KBM-7 (cell line): ENCODE results near the gene CADM1.
"Not testable (repeated sequence)": the region's sequence is repeated elsewhere in the genome, so short reads cannot be mapped to it uniquely, and the experiment has no call there.

Experiments
- DNase-seq: peaks from one replicate; pipeline ENCODE4 v3.0.0-alpha.2; 2015
- in situ Hi-C: fragments of 300-500 bp; cut with MboI; formaldehyde crosslinking; loops from 2 replicates; pipeline ENCODE4 v1.14.3; 2020; ENCODE audit warnings: low sequenced_read_pairs, low pct_unique_long_range_greater_than_20kb, mixed read lengths

The CADM1 gene

GRCh38 chr11:115489466-115489865 is 14.7 kb downstream of the CADM1 start:
- no peak for DNase-seq
- in situ Hi-C loops = no loop called here

- DNase-seq = no peak
- in situ Hi-C loops = no loop called here
These were observed 15.3 kb downstream of the CADM1 start for GRCh38 chr11:115488945-115489344.

- in situ Hi-C loops = no loop called here
- DNase-seq = no peak
These were observed 22.7 kb downstream of the CADM1 start for GRCh38 chr11:115481528-115481927.

DNA sequence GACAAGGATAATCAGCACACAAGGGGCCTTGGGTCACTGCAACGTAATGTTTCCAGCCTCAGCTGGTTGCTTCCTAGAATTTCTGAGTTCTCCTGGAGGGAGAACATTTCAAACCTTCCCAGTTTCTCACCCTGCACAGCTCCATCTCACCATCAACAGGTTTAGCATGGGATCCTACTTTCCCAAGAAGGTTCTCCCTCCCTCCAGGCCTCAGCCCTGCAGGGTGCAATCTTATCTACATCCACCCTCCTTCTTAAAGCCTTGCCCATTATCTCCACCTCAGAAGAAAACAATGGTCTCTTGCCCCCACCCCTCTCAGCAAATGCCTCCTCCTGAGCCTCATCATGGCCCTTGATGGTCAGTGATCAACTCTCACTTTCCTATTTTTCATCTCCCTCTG is 23.6 kb downstream of the CADM1 start:
- in situ Hi-C loops = no loop called here

GRCh38 chr11:115477410-115477809 is 26.8 kb downstream of the CADM1 start:
- DNase-seq = no peak

More for the DNA sequence above, 23.6 kb downstream of the CADM1 start:
- no peak for DNase-seq

GRCh38 chr11:115476463-115477286 is 27.5 kb downstream of the CADM1 start:
- in situ Hi-C loops = no loop called here
- no peak for DNase-seq

More at GRCh38 chr11:115477410-115477809, 26.8 kb downstream of the CADM1 start:
- in situ Hi-C loops = no loop called here

DNA sequence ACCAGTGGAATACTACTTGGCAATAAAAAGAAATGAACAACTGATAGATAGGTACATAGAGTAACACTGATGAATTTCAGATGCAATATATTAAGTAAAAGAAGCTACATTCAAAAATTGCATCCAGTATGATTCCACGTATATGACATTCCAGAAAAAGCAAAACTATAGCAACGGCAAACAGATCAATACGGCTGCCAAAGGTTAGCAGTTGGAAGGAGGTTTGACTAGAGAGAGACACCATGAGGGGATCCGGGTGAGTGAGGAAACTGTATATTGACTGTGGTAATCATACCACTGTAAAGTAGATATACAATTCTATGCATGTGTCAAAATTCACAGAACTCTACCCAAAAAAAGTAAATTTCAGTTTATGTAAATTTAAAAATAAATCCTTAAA is 28.7 kb downstream of the CADM1 start:
- in situ Hi-C loops = no loop called here
- DNase-seq = no peak

DNA sequence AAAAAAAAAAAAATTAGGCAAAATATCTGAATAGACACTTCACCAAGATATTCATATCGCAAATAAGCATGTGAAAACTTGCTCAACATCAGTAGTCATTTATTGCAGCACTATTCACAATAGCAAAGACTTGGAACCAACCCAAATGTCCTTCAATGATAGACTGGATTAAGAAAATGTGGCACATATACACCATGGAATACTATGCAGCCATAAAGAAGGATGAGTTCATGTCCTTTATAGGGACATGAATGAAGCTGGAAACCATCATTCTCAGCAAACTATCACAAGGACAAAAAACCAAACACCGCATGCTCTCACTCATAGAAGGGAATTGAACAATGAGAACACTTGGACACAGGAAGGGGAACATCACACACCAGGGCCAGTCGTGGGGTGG is 29.9 kb downstream of the CADM1 start:
- in situ Hi-C loops = not testable (repeated sequence)

DNA sequence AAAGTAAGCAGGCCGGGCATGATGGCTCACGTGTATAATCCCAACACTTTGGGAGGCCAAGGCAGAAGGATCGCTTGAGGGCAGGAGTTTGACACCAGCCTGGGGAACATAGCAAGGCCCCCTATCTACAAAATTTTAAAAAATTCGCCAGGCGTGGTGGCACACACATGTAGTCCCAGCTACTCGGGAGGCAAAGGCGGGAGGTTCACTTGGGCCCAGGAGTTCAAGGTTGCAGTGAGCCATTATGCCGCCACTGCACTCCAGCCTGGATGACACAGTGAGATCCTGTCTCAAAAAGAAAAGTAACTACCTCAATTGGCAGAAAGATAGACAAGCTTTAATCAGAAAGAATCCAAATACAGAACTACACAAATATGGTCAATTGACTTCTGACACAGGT is 31.0 kb downstream of the CADM1 start:
- in situ Hi-C loops = no loop called here
- DNase-seq = no peak

More for the DNA sequence above, 29.9 kb downstream of the CADM1 start:
- not testable (repeated sequence) for DNase-seq

- in situ Hi-C loops = no loop called here
- no peak for DNase-seq
These were observed 32.8 kb downstream of the CADM1 start for GRCh38 chr11:115471367-115471766.

DNA sequence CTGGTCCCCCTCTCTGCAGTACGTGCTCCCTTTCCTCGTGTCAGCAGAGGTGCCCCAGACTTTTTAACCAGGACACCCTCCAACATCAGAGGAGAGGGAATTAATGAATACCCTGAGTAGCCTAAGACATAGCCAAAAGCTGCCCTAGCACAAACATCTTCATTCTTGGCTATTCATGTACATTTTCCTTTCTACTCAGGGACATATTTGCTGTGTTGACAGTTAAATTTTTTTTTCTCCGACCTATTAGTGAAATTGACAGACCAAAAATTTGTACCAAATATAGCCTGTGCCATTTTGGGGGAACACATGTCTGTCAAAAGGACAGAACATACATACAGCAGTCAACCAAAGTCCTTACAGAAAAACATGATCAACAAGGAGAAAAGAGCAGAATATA is 33.3 kb downstream of the CADM1 start:
- in situ Hi-C loops = no loop called here
- DNase-seq = no peak

- no peak for DNase-seq
- in situ Hi-C loops = no loop called here
These were observed 34.9 kb downstream of the CADM1 start for GRCh38 chr11:115469361-115469760.

DNA sequence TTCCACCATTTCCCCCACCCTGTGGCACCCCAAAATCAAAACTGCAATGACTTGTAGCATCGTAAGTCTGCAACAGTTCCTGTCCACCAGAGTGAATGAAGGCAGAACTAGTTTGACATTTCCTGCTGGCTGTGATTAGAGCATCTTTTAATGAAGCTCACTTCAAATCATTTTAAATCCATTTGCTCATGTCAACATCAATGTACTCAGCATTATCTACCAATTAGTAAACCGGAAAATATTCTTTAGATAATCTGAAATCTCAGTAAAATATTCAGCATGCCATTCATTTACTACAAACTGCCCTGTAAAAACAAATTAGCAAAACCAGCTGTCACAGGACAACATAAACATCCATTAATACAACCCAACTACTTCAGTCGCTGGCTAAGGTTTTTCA is 38.1 kb downstream of the CADM1 start:
- DNase-seq = no peak
- in situ Hi-C loops = no loop called here

- in situ Hi-C loops = no loop called here
- DNase-seq = no peak
These were observed 39.9 kb downstream of the CADM1 start for GRCh38 chr11:115464269-115464668.

- no peak for DNase-seq
- in situ Hi-C loops = no loop called here
These were observed 40.6 kb downstream of the CADM1 start for GRCh38 chr11:115463606-115464005.

DNA sequence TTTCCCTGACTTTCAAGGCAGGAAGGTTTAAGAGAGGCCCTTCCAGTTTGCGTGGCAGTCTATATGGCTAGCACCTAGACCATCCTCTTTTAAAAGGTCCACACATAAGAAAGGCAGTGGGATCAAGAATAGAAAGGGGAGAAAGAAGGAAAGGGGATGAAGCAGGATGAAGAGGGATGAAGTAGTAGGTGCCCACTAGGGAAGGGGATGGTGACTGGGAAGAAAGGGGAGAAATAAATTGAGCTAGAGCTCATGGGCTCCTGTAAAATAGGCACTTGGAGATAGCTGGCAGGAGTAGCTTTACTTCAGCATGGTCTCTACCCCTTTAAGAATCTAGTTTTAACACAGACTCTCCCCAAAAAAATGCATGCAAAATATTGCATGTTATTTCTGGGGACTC is 41.5 kb downstream of the CADM1 start:
- DNase-seq = no peak

GRCh38 chr11:115462004-115462541 is 42.1 kb downstream of the CADM1 start:
- no peak for DNase-seq
- in situ Hi-C loops = no loop called here

More for the DNA sequence above, 41.5 kb downstream of the CADM1 start:
- in situ Hi-C loops = no loop called here

GRCh38 chr11:115460512-115460911 is 43.7 kb downstream of the CADM1 start:
- no peak for DNase-seq
- in situ Hi-C loops = no loop called here

- in situ Hi-C loops = no loop called here
- DNase-seq = no peak
These were observed 44.7 kb downstream of the CADM1 start for GRCh38 chr11:115459563-115459962.

DNA sequence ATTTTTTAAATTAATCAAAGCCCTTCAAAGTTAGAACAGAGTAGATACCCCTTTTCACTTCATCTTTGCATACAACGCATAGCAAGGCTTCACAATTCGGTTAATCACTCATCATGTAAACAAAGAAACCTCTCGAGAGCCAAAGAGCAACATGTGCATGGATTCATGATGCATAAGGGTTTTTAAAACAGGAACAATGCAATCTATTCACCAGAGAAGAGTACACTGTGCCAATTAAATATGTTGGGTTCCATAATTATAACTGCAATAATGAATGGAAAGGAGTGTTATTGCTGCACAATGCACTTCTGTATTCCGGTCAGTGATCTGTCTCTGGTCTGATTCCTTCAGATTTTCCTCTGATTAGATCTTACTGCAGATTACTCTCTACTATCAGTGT is 45.3 kb downstream of the CADM1 start:
- no peak for DNase-seq

DNA sequence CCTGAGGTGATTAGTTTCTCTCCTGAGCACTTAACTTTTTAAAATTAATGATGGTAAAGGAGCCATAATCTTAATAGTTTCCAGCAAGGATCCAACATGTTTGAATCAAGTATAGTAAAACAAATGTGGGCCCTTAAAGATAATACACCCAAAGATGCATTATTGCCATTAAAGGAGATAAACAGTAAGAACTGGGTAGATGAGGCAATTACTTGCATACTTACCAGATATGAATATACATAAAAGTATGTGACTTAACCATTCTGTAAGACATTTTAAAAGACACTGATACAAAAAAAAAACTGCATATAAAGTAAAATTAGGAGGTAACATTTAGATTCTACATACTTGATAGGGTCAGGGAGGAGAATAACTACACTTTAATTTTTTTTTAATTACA is 48.2 kb downstream of the CADM1 start:
- no peak for DNase-seq
- in situ Hi-C loops = no loop called here

More for the DNA sequence above, 45.3 kb downstream of the CADM1 start:
- in situ Hi-C loops = no loop called here
